ENCODE measurements around the gene TRIM13. TPM values are rescaled to one million over a fixed set of nuclear protein-coding genes. Genes with fewer than 3 reads are reported as not detected.

Gene TRIM13
- total RNA-seq, 1 donor from 2014 or later, result 29.5 TPM

DNA sequence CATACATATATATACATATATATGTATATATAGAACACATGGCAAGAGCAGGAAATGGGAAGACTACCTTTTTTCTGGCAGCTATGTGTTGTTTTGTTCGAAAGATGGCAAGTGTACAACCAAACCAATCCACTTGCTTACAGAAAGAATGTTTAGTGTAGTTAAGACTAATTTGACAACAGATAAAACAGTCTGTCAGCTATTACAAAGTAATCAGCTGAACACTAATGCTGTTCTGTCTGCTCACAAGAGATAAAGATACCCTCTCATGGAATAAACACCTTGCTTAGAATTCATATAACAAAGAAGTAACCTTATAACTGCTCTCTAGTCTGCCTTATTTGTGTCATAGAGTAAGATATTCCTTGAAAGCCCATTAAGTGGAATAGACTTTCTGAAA is 17.5 kb downstream of the TRIM13 start:
- TF ChIP-seq, protein P1, sequence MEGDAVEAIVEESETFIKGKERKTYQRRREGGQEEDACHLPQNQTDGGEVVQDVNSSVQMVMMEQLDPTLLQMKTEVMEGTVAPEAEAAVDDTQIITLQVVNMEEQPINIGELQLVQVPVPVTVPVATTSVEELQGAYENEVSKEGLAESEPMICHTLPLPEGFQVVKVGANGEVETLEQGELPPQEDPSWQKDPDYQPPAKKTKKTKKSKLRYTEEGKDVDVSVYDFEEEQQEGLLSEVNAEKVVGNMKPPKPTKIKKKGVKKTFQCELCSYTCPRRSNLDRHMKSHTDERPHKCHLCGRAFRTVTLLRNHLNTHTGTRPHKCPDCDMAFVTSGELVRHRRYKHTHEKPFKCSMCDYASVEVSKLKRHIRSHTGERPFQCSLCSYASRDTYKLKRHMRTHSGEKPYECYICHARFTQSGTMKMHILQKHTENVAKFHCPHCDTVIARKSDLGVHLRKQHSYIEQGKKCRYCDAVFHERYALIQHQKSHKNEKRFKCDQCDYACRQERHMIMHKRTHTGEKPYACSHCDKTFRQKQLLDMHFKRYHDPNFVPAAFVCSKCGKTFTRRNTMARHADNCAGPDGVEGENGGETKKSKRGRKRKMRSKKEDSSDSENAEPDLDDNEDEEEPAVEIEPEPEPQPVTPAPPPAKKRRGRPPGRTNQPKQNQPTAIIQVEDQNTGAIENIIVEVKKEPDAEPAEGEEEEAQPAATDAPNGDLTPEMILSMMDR (IDR thresholded peaks at IDR 0.05), result no peak
- H3K27ac ChIP-seq, result no peak overlapping the region
- no peaks in the 10 kb centered on the region for H3K27me3 ChIP-seq
- DNase-seq (no peak), ATAC-seq (no peak)
- H3K4me1 ChIP-seq, result peaks cover 13% of the 10 kb centered on the region
- no peaks in the 10 kb centered on the region for H3K9me3 ChIP-seq
- H3K4me3 ChIP-seq, result no peak overlapping the region
- intact Hi-C loops (cut with DNase I), result loop anchor here (10.0 kb wide), 1 partner anchor 50 kb away; no protein-coding TSS in a partner anchor
- H3K36me3 ChIP-seq, result peaks cover 34% of the 10 kb centered on the region

- intact Hi-C loops (cut with DNase I), result loop anchor here (10.0 kb wide), 1 partner anchor 50 kb away; no protein-coding TSS in a partner anchor
- Histone ChIP-seq H3K36me3 (peaks cover 41% of the 10 kb centered on the region), H3K27ac (no peak within 1 kb of the TSS), H3K9me3 (no peaks in the 10 kb centered on the region), H3K4me1 (peaks cover 13% of the 10 kb centered on the region), H3K27me3 (no peaks in the 10 kb centered on the region), H3K4me3 (no peak within 1 kb of the TSS)
- ATAC-seq, result no peak
- TF ChIP-seq, protein P1 (IDR thresholded peaks at IDR 0.05), result no peak
- no peak for DNase-seq
Observed at GRCh38 chr13:50015258-50015657, 18.4 kb downstream of the TRIM13 start, which contains the start of gene KCNRG. TSS of gene KCNRG (plus strand) at chr13:50015444. CDS start at chr13:50015494, 50 bp downstream.

DNA sequence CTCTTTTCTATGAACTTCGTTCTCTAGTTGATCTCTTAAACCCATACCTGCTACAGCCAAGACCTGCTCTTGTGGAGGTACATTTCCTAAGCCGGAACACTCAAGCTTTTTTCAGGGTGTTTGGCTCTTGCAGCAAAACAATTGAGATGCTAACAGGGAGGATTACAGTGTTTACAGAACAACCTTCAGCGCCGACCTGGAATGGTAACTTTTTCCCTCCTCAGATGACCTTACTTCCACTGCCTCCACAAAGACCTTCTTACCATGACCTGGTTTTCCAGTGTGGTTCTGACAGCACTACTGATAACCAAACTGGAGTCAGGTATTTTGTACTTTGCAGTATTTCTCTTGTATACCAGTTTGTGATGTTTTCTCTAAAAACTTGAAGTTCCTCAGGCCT is 18.9 kb downstream of the TRIM13 start:
- no peak overlapping the region for H3K27ac ChIP-seq
- DNase-seq (no peak), ATAC-seq (peak; percentile 17)
- TF ChIP-seq, protein P1 (IDR thresholded peaks at IDR 0.05), result no peak
- intact Hi-C loops (cut with DNase I), result loop anchor here (10.0 kb wide), 1 partner anchor 49 kb away; no protein-coding TSS in a partner anchor
- no peak overlapping the region for H3K4me3 ChIP-seq
- H3K4me1 ChIP-seq, result peaks cover 13% of the 10 kb centered on the region
- H3K27me3 ChIP-seq, result no peaks in the 10 kb centered on the region
- no peaks in the 10 kb centered on the region for H3K9me3 ChIP-seq
- peaks cover 44% of the 10 kb centered on the region for H3K36me3 ChIP-seq

GRCh38 chr13:50016444-50016843 is 19.6 kb downstream of the TRIM13 start:
- peaks cover 13% of the 10 kb centered on the region for H3K4me1 ChIP-seq
- DNase-seq (no peak), ATAC-seq (no peak)
- no peak overlapping the region for H3K4me3 ChIP-seq
- peaks cover 44% of the 10 kb centered on the region for H3K36me3 ChIP-seq
- no peak overlapping the region for H3K27ac ChIP-seq
- intact Hi-C loops (cut with DNase I), result loop anchor here (10.0 kb wide), 1 partner anchor 48 kb away; no protein-coding TSS in a partner anchor
- TF ChIP-seq, protein P1 (IDR thresholded peaks at IDR 0.05), result no peak
- no peaks in the 10 kb centered on the region for H3K9me3 ChIP-seq
- no peaks in the 10 kb centered on the region for H3K27me3 ChIP-seq

GRCh38 chr13:50017819-50018218 is 21.0 kb downstream of the TRIM13 start:
- ATAC-seq, result no peak
- TF ChIP-seq, protein P1 (IDR thresholded peaks at IDR 0.05), result no peak
- Histone ChIP-seq H3K4me1 (peaks cover 13% of the 10 kb centered on the region), H3K27me3 (no peaks in the 10 kb centered on the region), H3K27ac (no peak overlapping the region), H3K36me3 (peaks cover 37% of the 10 kb centered on the region), H3K4me3 (no peak overlapping the region), H3K9me3 (no peaks in the 10 kb centered on the region)
- DNase-seq, result no peak
- intact Hi-C loops (cut with DNase I), result loop anchor here (10.0 kb wide), 1 partner anchor 47 kb away; no protein-coding TSS in a partner anchor

Data from upper lobe of right lung (tissue), 1 donor.